A549 (cell line): ENCODE results near the gene CDK14. TPM values are rescaled to one million over a fixed set of nuclear protein-coding genes. Genes with fewer than 3 reads are reported as not detected.

ENCODE experiments used
- ATAC-seq, 2 experiments: fragments of 200-7000 bp in 1 of 2; fragments of >200 bp in 1 of 2; cut with Nextera tagmentation in 1 of 2; cut with Tn5 transposase in 1 of 2; 3 replicates each; pipeline versions ENCODE4 v1.8.0 to v1.9.1; 2018 to 2020; ENCODE audit warnings: mild to moderate bottlenecking in 1 of 2, moderate library complexity in 1 of 2
- CTCF ChIA-PET: fragments of 300-600 bp; sonication (Branson Sonifier 250); formaldehyde crosslinking; extraction: SDS; loops from one replicate; lab custom pipeline; 2021; ENCODE audit warnings: antibody characterized with exemption, inconsistent platforms; lab: Yijun Ruan, JAX
- POLR2A ChIA-PET: fragments of 350-600 bp; formaldehyde crosslinking; extraction: SDS; loops from one replicate; lab custom pipeline; 2021; ENCODE audit warnings: antibody characterized with exemption, inconsistent platforms; lab: Yijun Ruan, JAX
- DNase-seq, 2 experiments: peaks; one replicate each; pipeline versions ENCODE4 v3.0.0 to v3.0.0-alpha.2; 2011 to 2016; ENCODE audit warnings: low read depth in 1 of 2, low spot score in 1 of 2
- FAIRE-seq: peaks from 2 replicates; lab custom pipeline; 2011; peaks lifted over from hg19 to GRCh38; lab: Jason Lieb, UNC
- H3K27ac ChIP-seq, 2 experiments: fragments of >200 bp; sonication (Bioruptor Twin); formaldehyde crosslinking; 3 replicates each; pipeline ENCODE4 v1.5.1; 2016 to 2017
- H3K4me1 ChIP-seq: fragments of >200 bp; sonication (Bioruptor Twin); formaldehyde crosslinking; 3 replicates; pipeline ENCODE4 v1.6.1; 2016
- H3K4me2 ChIP-seq: fragments of >200 bp; sonication (Bioruptor Twin); formaldehyde crosslinking; 3 replicates; pipeline ENCODE4 v1.6.1; 2016
- H3K4me3 ChIP-seq: fragments of >200 bp; sonication (Bioruptor Twin); formaldehyde crosslinking; 3 replicates; pipeline ENCODE4 v1.5.1; 2016
- H3K9me3 ChIP-seq: fragments of >200 bp; sonication (Bioruptor Twin); formaldehyde crosslinking; 3 replicates; pipeline ENCODE4 v1.6.1; 2016
- BCL3 ChIP-seq: fragments of >200 bp; sonication (Bioruptor Twin); formaldehyde crosslinking; IDR thresholded peaks from 3 replicates; pipeline ENCODE4 v1.6.1; 2016
- CBX8 ChIP-seq: fragments of 200-600 bp; sonication (generic); IDR thresholded peaks from 2 replicates; pipeline ENCODE4 v1.6.1; 2016
- CHD2 ChIP-seq: fragments of 150-350 bp; IDR thresholded peaks from 2 replicates; pipeline ENCODE4 v1.6.1; 2014; ENCODE audit warnings: low read length; ENCODE audit not compliant: partially characterized antibody
- FOXS1 ChIP-seq: fragments of 250-450 bp; sonication (Bioruptor Pico); IDR thresholded peaks from 2 replicates; pipeline ENCODE4 v1.5.0; 2020; ENCODE audit warnings: mild to moderate bottlenecking, moderate library complexity
- GATA3 ChIP-seq: IDR thresholded peaks from 2 replicates; pipeline ENCODE4 v1.6.1; 2012; ENCODE audit warnings: borderline replicate concordance
- HOXB13 ChIP-seq: fragments of 250-450 bp; sonication (Bioruptor Pico); IDR thresholded peaks from 2 replicates; pipeline ENCODE4 v1.5.0; 2020; ENCODE audit warnings: low read depth, mild to moderate bottlenecking, moderate library complexity
- HOXB5 ChIP-seq: fragments of 250-450 bp; sonication (Bioruptor Pico); IDR thresholded peaks from 2 replicates; pipeline ENCODE4 v1.5.0; 2020; ENCODE audit warnings: mild to moderate bottlenecking, moderate library complexity
- MAX ChIP-seq: IDR thresholded peaks from 2 replicates; pipeline ENCODE4 v1.6.1; 2012
- MYC ChIP-seq: IDR thresholded peaks from 2 replicates; pipeline ENCODE4 v1.6.1; 2012; ENCODE audit warnings: mild to moderate bottlenecking, inconsistent platforms, low read length, improper control_type of control experiment, borderline replicate concordance
- NFE2L2 ChIP-seq: fragments of 150-350 bp; conservative IDR thresholded peaks from 2 replicates; pipeline ENCODE4 v1.6.1; 2014; ENCODE audit warnings: low read length
- NPAS2 ChIP-seq: fragments of 250-450 bp; sonication (Bioruptor Pico); IDR thresholded peaks from 2 replicates; pipeline ENCODE4 v1.8.0; 2022; ENCODE audit warnings: mild to moderate bottlenecking, moderate library complexity, borderline replicate concordance
- POLR2AphosphoS2 ChIP-seq: conservative IDR thresholded peaks from 2 replicates; pipeline ENCODE4 v1.6.1; 2012; ENCODE audit warnings: low read length, improper control_type of control experiment, inconsistent platforms
- RARB ChIP-seq: fragments of 250-450 bp; sonication (Bioruptor Pico); IDR thresholded peaks from 2 replicates; pipeline ENCODE4 v1.8.0; 2021; ENCODE audit warnings: mild to moderate bottlenecking, moderate library complexity
- RCOR1 ChIP-seq: fragments of 150-350 bp; IDR thresholded peaks from 2 replicates; pipeline ENCODE4 v1.6.1; 2014; ENCODE audit warnings: antibody characterized with exemption, low read length, low read depth
- REST ChIP-seq: fragments of 200-600 bp; sonication (generic); IDR thresholded peaks from 2 replicates; pipeline ENCODE4 v1.6.1; 2016; ENCODE audit warnings: antibody characterized with exemption, mild to moderate bottlenecking, moderate library complexity
- SMC3 ChIP-seq: fragments of >200 bp; sonication (Bioruptor Twin); formaldehyde crosslinking; IDR thresholded peaks from 3 replicates; pipeline ENCODE4 v1.6.1; 2018; ENCODE audit warnings: inconsistent platforms
- SREBF2 ChIP-seq: fragments of 450-650 bp; IDR thresholded peaks from 2 replicates; pipeline ENCODE4 v1.6.1; 2014; ENCODE audit warnings: mild to moderate bottlenecking, moderate library complexity
- TFCP2L1 ChIP-seq: fragments of 250-450 bp; sonication (Bioruptor Pico); IDR thresholded peaks from 2 replicates; pipeline ENCODE4 v1.5.0; 2021; ENCODE audit warnings: mild to moderate bottlenecking
- ZC3H11A ChIP-seq: fragments of 450-650 bp; IDR thresholded peaks from 2 replicates; pipeline ENCODE4 v1.6.1; 2014; ENCODE audit warnings: antibody characterized with exemption, mild to moderate bottlenecking
- ZSCAN20 ChIP-seq: fragments of 250-450 bp; sonication (Bioruptor Pico); IDR thresholded peaks from 2 replicates; pipeline ENCODE4 v1.8.0; 2022; ENCODE audit warnings: mild to moderate bottlenecking, moderate library complexity
- WGBS: methylation state at CpG from one replicate; pipeline ENCODE4 v1.1.6; 2017; ENCODE audit errors: missing lambda C conversion rate; 5-methylcytosine and 5-hydroxymethylcytosine counted together
- polyA plus RNA-seq, 4 experiments: library from polyadenylated mRNA; depleted of rRNA in 3 of 4; stranded (reverse); fragments of >200 nt; fragmentation: RNase III in 1 of 4; extraction: RNeasy Plus Mini Kit Qiagen cat#74134 plus additional on column Dnase treatment in 1 of 4; gene quantifications; 2 replicates in 3 of 4; 3 replicates in 1 of 4; pipeline ENCODE4 v1.2.3, GENCODE V29; 2011 to 2017

Gene CDK14
- polyA plus RNA-seq, 2 of the 4 experiments (the other 2 are of a cell fraction), result 0.21 to 0.23 TPM

GRCh38 chr7:90678986-90679385 is 82.9 kb downstream of the CDK14 start:
- Histone ChIP-seq H3K4me1 (no peaks in the 10 kb centered on the region), H3K4me2 (no peak overlapping the region), H3K9me3 (no peaks in the 10 kb centered on the region)
- 14% methylated on average over 3 of the region's 3 CpGs for WGBS
- CTCF ChIA-PET, result no interaction called here
- no peak for FAIRE-seq
- POLR2A ChIA-PET, result interaction anchor here (0.6 kb wide), 1 partner anchor 19 kb away, joined by 4 read pairs; no protein-coding TSS in a partner anchor
- no peak for TF ChIP-seq HOXB5 (CRISPR knock-in tag)
- TF ChIP-seq BCL3, result no peak
- no peak for TF ChIP-seq MYC
- no peak for TF ChIP-seq CHD2
- TF ChIP-seq, all 56 proteins: peak for 0
- Histone ChIP-seq H3K27ac (no peak overlapping the region), H3K4me3 (no peak overlapping the region)
- DNase-seq (no peak), ATAC-seq (no peak)

GRCh38 chr7:90680484-90680883 is 84.4 kb downstream of the CDK14 start:
- POLR2A ChIA-PET, result no interaction called here
- H3K4me1 ChIP-seq, result no peaks in the 10 kb centered on the region
- TF ChIP-seq MYC (no peak), TFCP2L1 (no peak)
- no peak overlapping the region for H3K4me3 ChIP-seq
- no peaks in the 10 kb centered on the region for H3K9me3 ChIP-seq
- no peak overlapping the region for H3K27ac ChIP-seq
- FAIRE-seq (no peak), DNase-seq (no peak), ATAC-seq (no peak)
- 64% methylated on average over 4 of the region's 4 CpGs for WGBS
- H3K4me2 ChIP-seq, result no peak overlapping the region
- CTCF ChIA-PET, result no interaction called here

GRCh38 chr7:90681336-90682022 is 85.4 kb downstream of the CDK14 start:
- CTCF ChIA-PET, result no interaction called here
- H3K9me3 ChIP-seq, result no peaks in the 10 kb centered on the region
- FAIRE-seq (no peak), DNase-seq (no peak), ATAC-seq (no peak)
- TF ChIP-seq RCOR1 (no peak), FOXS1 (no peak), ZC3H11A (no peak), SMC3 (no peak), NPAS2 (no peak), MAX (no peak)
- no peak overlapping the region for H3K4me2 ChIP-seq
- no peaks in the 10 kb centered on the region for H3K4me1 ChIP-seq
- POLR2A ChIA-PET, result no interaction called here
- no peak overlapping the region for H3K4me3 ChIP-seq
- H3K27ac ChIP-seq, result no peak overlapping the region
- WGBS, result 0% methylated on average over 2 of the region's 2 CpGs

- DNase-seq (no peak), ATAC-seq (no peak), FAIRE-seq (no peak)
- no peaks in the 10 kb centered on the region for H3K4me1 ChIP-seq
- POLR2A ChIA-PET, result no interaction called here
- CTCF ChIA-PET, result no interaction called here
- TF ChIP-seq HOXB5 (CRISPR knock-in tag) (no peak), CBX8 (no peak), NFE2L2 (no peak), HOXB13 (CRISPR knock-in tag) (no peak), ZSCAN20 (no peak), POLR2AphosphoS2 (no peak), RARB (CRISPR knock-in tag) (no peak), REST (no peak), SREBF2 (no peak), GATA3 (no peak)
- no peak overlapping the region for H3K4me3 ChIP-seq
- no peak overlapping the region for H3K27ac ChIP-seq
- WGBS, result 34% methylated on average over 2 of the region's 2 CpGs
- no peaks in the 10 kb centered on the region for H3K9me3 ChIP-seq
- H3K4me2 ChIP-seq, result no peak overlapping the region
Measured at GRCh38 chr7:90686146-90686545, 90.0 kb downstream of the CDK14 start.
